ENCODE measurements around the gene MSH5. TPM values are rescaled to one million over a fixed set of nuclear protein-coding genes. Genes with fewer than 3 reads are reported as not detected.

Gene MSH5
- total and polyA plus RNA-seq, 9 of the 15 experiments (the other 6 are each of a cell fraction or from before 2014, with no cell fraction given): 12.5 to 104 (median 46.6) TPM

DNA sequence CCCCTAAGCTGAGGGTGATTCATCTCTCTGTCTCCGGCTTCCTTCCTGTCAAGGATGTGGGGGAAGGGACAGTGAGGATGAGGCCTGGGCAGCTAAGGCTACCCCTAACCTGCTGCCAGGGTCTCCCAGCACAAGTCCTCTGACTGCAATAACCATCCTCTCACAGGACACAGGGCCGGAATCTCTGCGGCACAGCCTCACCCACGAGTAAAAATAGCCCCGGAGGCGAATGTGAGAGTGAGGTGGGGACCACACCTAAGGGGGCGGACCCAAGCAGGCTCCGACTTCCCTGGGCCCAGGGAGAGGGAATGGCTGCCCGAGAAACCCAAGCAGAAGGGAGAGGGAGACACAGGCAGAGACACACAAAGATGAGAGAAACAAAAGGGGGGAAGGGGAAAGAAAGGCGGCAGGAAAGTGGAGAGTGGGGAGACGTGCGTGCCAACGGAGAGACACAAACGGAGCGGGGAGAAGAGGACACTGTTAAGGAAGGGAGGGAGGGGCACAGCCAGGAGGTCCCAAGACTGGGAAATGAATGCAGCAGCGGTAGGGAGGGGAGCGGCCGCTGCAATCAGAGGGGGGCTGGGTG is 4.9 kb upstream of the MSH5 start (continued):
- TF ChIP-seq, protein P1, sequence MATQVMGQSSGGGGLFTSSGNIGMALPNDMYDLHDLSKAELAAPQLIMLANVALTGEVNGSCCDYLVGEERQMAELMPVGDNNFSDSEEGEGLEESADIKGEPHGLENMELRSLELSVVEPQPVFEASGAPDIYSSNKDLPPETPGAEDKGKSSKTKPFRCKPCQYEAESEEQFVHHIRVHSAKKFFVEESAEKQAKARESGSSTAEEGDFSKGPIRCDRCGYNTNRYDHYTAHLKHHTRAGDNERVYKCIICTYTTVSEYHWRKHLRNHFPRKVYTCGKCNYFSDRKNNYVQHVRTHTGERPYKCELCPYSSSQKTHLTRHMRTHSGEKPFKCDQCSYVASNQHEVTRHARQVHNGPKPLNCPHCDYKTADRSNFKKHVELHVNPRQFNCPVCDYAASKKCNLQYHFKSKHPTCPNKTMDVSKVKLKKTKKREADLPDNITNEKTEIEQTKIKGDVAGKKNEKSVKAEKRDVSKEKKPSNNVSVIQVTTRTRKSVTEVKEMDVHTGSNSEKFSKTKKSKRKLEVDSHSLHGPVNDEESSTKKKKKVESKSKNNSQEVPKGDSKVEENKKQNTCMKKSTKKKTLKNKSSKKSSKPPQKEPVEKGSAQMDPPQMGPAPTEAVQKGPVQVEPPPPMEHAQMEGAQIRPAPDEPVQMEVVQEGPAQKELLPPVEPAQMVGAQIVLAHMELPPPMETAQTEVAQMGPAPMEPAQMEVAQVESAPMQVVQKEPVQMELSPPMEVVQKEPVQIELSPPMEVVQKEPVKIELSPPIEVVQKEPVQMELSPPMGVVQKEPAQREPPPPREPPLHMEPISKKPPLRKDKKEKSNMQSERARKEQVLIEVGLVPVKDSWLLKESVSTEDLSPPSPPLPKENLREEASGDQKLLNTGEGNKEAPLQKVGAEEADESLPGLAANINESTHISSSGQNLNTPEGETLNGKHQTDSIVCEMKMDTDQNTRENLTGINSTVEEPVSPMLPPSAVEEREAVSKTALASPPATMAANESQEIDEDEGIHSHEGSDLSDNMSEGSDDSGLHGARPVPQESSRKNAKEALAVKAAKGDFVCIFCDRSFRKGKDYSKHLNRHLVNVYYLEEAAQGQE (IDR thresholded peaks at IDR 0.05; ENCODE audit: borderline replicate concordance): no peak
- TF ChIP-seq, protein P1 (CRISPR knock-in tag; IDR thresholded peaks at IDR 0.05; ENCODE audit: low read depth): peak; percentile 62; the same call in 1 of the 2 replicates
- TF ChIP-seq STAT5A (IDR thresholded peaks at IDR 0.05; ENCODE audit: borderline replicate concordance, low read length): peak; percentile 59; the same call in 1 of the 2 replicates
- TF ChIP-seq RFX5 (IDR thresholded peaks at IDR 0.05; ENCODE audit: low read depth, low read length): no peak
- TF ChIP-seq NEUROD1 (IDR thresholded peaks at IDR 0.05; ENCODE audit: borderline replicate concordance, low read depth, low read length, partially characterized antibody): peak; percentile 92
- TF ChIP-seq, protein P2, sequence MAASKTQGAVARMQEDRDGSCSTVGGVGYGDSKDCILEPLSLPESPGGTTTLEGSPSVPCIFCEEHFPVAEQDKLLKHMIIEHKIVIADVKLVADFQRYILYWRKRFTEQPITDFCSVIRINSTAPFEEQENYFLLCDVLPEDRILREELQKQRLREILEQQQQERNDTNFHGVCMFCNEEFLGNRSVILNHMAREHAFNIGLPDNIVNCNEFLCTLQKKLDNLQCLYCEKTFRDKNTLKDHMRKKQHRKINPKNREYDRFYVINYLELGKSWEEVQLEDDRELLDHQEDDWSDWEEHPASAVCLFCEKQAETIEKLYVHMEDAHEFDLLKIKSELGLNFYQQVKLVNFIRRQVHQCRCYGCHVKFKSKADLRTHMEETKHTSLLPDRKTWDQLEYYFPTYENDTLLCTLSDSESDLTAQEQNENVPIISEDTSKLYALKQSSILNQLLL (CRISPR knock-in tag; IDR thresholded peaks at IDR 0.05; ENCODE audit: borderline replicate concordance): no peak
- TF ChIP-seq MTA1 (IDR thresholded peaks at IDR 0.05; ENCODE audit: borderline replicate concordance): 0 out of 2 replicates have a peak, but pooled peaks have one; percentile 15
- TF ChIP-seq NBN (IDR thresholded peaks at IDR 0.05; ENCODE audit: low read depth): no peak
- TF ChIP-seq PYGO2 (tag; IDR thresholded peaks at IDR 0.05): no peak
- TF ChIP-seq NUFIP1 (IDR thresholded peaks at IDR 0.05; ENCODE audit: partially characterized antibody): no peak
- TF ChIP-seq TOE1 (IDR thresholded peaks at IDR 0.05; ENCODE audit: borderline replicate concordance): no peak
- no peak; the same call in 1 of the 2 replicates for TF ChIP-seq TOE1 (CRISPR knock-in tag; IDR thresholded peaks at IDR 0.05; ENCODE audit: borderline replicate concordance, low read depth)
- peak in 1 of 2 experiments; percentile 79 for TF ChIP-seq TRIM24 (IDR thresholded peaks at IDR 0.05)
- TF ChIP-seq, protein P3, sequence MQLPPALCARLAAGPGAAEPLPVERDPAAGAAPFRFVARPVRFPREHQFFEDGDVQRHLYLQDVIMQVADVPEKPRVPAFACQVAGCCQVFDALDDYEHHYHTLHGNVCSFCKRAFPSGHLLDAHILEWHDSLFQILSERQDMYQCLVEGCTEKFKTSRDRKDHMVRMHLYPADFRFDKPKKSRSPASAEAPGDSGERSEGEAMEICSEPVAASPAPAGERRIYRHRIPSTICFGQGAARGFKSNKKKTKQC (CRISPR knock-in tag; IDR thresholded peaks at IDR 0.05): no peak
- peak; percentile 96 for TF ChIP-seq OTX1 (CRISPR knock-in tag; IDR thresholded peaks at IDR 0.05)
- TF ChIP-seq, protein P4, sequence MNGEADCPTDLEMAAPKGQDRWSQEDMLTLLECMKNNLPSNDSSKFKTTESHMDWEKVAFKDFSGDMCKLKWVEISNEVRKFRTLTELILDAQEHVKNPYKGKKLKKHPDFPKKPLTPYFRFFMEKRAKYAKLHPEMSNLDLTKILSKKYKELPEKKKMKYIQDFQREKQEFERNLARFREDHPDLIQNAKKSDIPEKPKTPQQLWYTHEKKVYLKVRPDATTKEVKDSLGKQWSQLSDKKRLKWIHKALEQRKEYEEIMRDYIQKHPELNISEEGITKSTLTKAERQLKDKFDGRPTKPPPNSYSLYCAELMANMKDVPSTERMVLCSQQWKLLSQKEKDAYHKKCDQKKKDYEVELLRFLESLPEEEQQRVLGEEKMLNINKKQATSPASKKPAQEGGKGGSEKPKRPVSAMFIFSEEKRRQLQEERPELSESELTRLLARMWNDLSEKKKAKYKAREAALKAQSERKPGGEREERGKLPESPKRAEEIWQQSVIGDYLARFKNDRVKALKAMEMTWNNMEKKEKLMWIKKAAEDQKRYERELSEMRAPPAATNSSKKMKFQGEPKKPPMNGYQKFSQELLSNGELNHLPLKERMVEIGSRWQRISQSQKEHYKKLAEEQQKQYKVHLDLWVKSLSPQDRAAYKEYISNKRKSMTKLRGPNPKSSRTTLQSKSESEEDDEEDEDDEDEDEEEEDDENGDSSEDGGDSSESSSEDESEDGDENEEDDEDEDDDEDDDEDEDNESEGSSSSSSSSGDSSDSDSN (IDR thresholded peaks at IDR 0.05; ENCODE audit: borderline replicate concordance in 1 of 2, low read depth in 2 of 2, low read length in 2 of 2): 0 out of 4 replicates have a peak, but pooled peaks of 1 of the 2 experiments have one; percentile 50
